Vagina (tissue), 2 donors: ENCODE measurements around the gene CTCFL.

Experiments used
- CTCF ChIP-seq, 3 experiments: fragments of 450-650 bp in 2 of 3; fragments of 200-600 bp in 1 of 3; sonication (generic) in 1 of 3; IDR thresholded peaks; one replicate each; pipeline ENCODE4 v1.5.1; 2017 to 2019; ENCODE audit warnings: antibody characterized with exemption in 3 of 3, mild to moderate bottlenecking in 2 of 3, moderate library complexity in 2 of 3
- POLR2A ChIP-seq, 2 donors: fragments of 450-650 bp; IDR thresholded peaks; one replicate each; pipeline ENCODE4 v1.6.1; 2017; ENCODE audit warnings: antibody characterized with exemption in 2 of 2, mild to moderate bottlenecking in 2 of 2, moderate library complexity in 2 of 2
- POLR2AphosphoS5 ChIP-seq, 2 donors: sonication (generic); formaldehyde crosslinking; IDR thresholded peaks; one replicate each; pipeline ENCODE4 v1.9.0; 2017; ENCODE audit warnings: antibody characterized with exemption in 2 of 2, mild to moderate bottlenecking in 2 of 2, low read depth in 1 of 2; ENCODE audit not compliant: insufficient read depth in 1 of 2

DNA sequence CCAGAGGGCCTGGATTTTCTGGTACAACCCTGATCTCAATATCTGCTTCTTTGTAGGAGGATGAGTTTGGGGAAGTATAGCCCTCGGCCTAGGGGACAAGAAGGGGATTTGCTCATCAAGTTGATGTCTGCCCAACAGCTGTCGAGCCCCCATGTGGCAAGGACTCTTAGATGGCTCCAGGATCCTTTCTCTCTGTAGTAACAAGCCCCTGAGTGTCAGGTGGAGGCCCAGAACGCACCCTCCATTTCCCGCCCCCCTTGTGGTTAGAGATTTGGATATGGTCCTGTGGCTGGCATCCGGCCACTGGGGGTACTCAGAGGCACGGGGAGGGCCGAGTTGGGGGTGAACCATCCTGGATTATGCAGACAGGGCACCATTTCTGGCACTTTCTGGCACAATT is 50.1 kb downstream of the CTCFL start:
- TF ChIP-seq CTCF (IDR thresholded peaks at IDR 0.05) (no peak), POLR2AphosphoS5 (IDR thresholded peaks at IDR 0.05; ENCODE audit: insufficient read depth in 1 of 2, low read depth in 1 of 2) (no peak), POLR2A (IDR thresholded peaks at IDR 0.05) (no peak)
